Mesendoderm (in vitro differentiated cells): ENCODE measurements around the gene NRL.

Experiments used
- DNase-seq: peaks from one replicate; pipeline ENCODE4 v3.0.0; 2013
- H2AK5ac ChIP-seq: 2 replicates; pipeline ENCODE4 v1.6.1; 2013; ENCODE audit warnings: low read length, inconsistent platforms
- H2BK120ac ChIP-seq: 2 replicates; pipeline ENCODE4 v1.6.1; 2013; ENCODE audit warnings: low read depth, mild to moderate bottlenecking, low read length, moderate library complexity, mixed read lengths
- H2BK15ac ChIP-seq: replicated peaks from 2 replicates; pipeline ENCODE4 v1.6.1; 2013; ENCODE audit warnings: low read depth, mild to moderate bottlenecking, moderate library complexity
- H2BK5ac ChIP-seq: 2 replicates; pipeline ENCODE4 v1.6.1; 2013; ENCODE audit warnings: low read length, inconsistent platforms
- H3K18ac ChIP-seq: 2 replicates; pipeline ENCODE4 v1.6.1; 2013; ENCODE audit warnings: mild to moderate bottlenecking, low read length, mixed read lengths
- H3K23ac ChIP-seq: one replicate; pipeline ENCODE4 v1.6.1; 2013; ENCODE audit warnings: low read length
- H3K27ac ChIP-seq: 2 replicates; pipeline ENCODE4 v1.5.1; 2013; ENCODE audit warnings: low read depth, mild to moderate bottlenecking, inconsistent platforms, low read length, moderate library complexity
- H3K27me3 ChIP-seq: 2 replicates; pipeline ENCODE4 v1.6.1; 2013; ENCODE audit warnings: low read length, control low read depth, mild to moderate bottlenecking, inconsistent platforms; ENCODE audit not compliant: insufficient read depth, poor library complexity
- H3K36me3 ChIP-seq: 2 replicates; pipeline ENCODE4 v1.6.1; 2013; ENCODE audit warnings: low read length, inconsistent platforms; ENCODE audit not compliant: control insufficient read depth, insufficient read depth
- H3K4ac ChIP-seq: one replicate; pipeline ENCODE4 v1.6.1; 2013; ENCODE audit warnings: low read depth, mild to moderate bottlenecking, low read length, moderate library complexity
- H3K4me1 ChIP-seq: 2 replicates; pipeline ENCODE4 v1.6.1; 2013; ENCODE audit warnings: low read depth, low read length, inconsistent platforms; ENCODE audit not compliant: control insufficient read depth
- H3K4me2 ChIP-seq: 2 replicates; pipeline ENCODE4 v1.6.1; 2013; ENCODE audit warnings: low read length
- H3K4me3 ChIP-seq: 2 replicates; pipeline ENCODE4 v1.5.1; 2013; ENCODE audit warnings: mild to moderate bottlenecking, low read length
- H3K56ac ChIP-seq: one replicate; pipeline ENCODE4 v1.6.1; 2013; ENCODE audit warnings: low read length
- H3K79me1 ChIP-seq: 2 replicates; pipeline ENCODE4 v1.6.1; 2013; ENCODE audit warnings: low read length, inconsistent platforms
- H3K79me2 ChIP-seq: 2 replicates; pipeline ENCODE4 v1.6.1; 2013; ENCODE audit warnings: mild to moderate bottlenecking, low read length; ENCODE audit not compliant: control insufficient read depth, insufficient read depth
- H3K9ac ChIP-seq: 2 replicates; pipeline ENCODE4 v1.6.1; 2013; ENCODE audit warnings: low read length, inconsistent platforms
- H4K5ac ChIP-seq: one replicate; pipeline ENCODE4 v1.6.1; 2013; ENCODE audit warnings: low read length
- H4K8ac ChIP-seq: one replicate; pipeline ENCODE4 v1.6.1; 2013; ENCODE audit warnings: low read depth, mild to moderate bottlenecking, control low read depth, low read length, moderate library complexity
- WGBS: extraction: QIAGEN DNeasy Blood & Tissue Kit; methylation state at CpG from one replicate; pipeline ENCODE4 v1.1.7; 2013; ENCODE audit warnings: low lambda C conversion rate, missing lambda C conversion rate; ENCODE audit not compliant: insufficient coverage; ENCODE audit errors: extremely low coverage; 5-methylcytosine and 5-hydroxymethylcytosine counted together

Gene NRL

GRCh38 chr14:24077086-24077485 lies 37.7 kb downstream of the NRL start:
- no peak overlapping the region for H2BK120ac ChIP-seq
- H3K4me2 ChIP-seq = no peak overlapping the region
- H3K79me2 ChIP-seq = no peaks in the 10 kb centered on the region
- H3K79me1 ChIP-seq = no peaks in the 10 kb centered on the region
- no peak overlapping the region for H3K18ac ChIP-seq
- H3K4ac ChIP-seq = no peak overlapping the region
- no peak overlapping the region for H3K4me3 ChIP-seq
- no peak for DNase-seq
- H3K36me3 ChIP-seq = no peaks in the 10 kb centered on the region
- no peak overlapping the region for H3K56ac ChIP-seq
- WGBS = no CpG with 5 or more reads among the region's 23 CpGs
- H3K27ac ChIP-seq = no peak overlapping the region
- no peak overlapping the region for H2BK15ac ChIP-seq
- H4K8ac ChIP-seq = no peak overlapping the region
- no peak overlapping the region for H4K5ac ChIP-seq
- H3K23ac ChIP-seq = no peak overlapping the region
- peaks cover 6% of the 10 kb centered on the region for H3K4me1 ChIP-seq
- H3K27me3 ChIP-seq = no peaks in the 10 kb centered on the region
- no peak overlapping the region for H2BK5ac ChIP-seq
- H2AK5ac ChIP-seq = no peak overlapping the region
- H3K9ac ChIP-seq = no peak overlapping the region

- Histone ChIP-seq H2BK5ac (no peak overlapping the region), H3K56ac (no peak overlapping the region), H3K18ac (no peak overlapping the region), H4K5ac (no peak overlapping the region), H2BK120ac (no peak overlapping the region), H3K4me3 (no peak overlapping the region), H4K8ac (no peak overlapping the region), H2AK5ac (no peak overlapping the region), H3K36me3 (no peaks in the 10 kb centered on the region), H3K4me1 (peaks cover 2% of the 10 kb centered on the region), H3K79me1 (no peaks in the 10 kb centered on the region), H3K4me2 (no peak overlapping the region), H2BK15ac (no peak overlapping the region), H3K79me2 (no peaks in the 10 kb centered on the region), H3K27me3 (no peaks in the 10 kb centered on the region), H3K9ac (no peak overlapping the region), H3K27ac (no peak overlapping the region), H3K4ac (no peak overlapping the region), H3K23ac (no peak overlapping the region)
- DNase-seq = no peak
- no CpG with 5 or more reads among the region's 10 CpGs for WGBS
Measured at GRCh38 chr14:24076302-24076601, 38.5 kb downstream of the NRL start.

- H3K27me3 ChIP-seq = no peaks in the 10 kb centered on the region
- no peak overlapping the region for H3K9ac ChIP-seq
- WGBS = no CpG with 5 or more reads among the region's 11 CpGs
- H3K4me1 ChIP-seq = peaks cover 2% of the 10 kb centered on the region
- H4K5ac ChIP-seq = no peak overlapping the region
- H2BK120ac ChIP-seq = no peak overlapping the region
- H3K79me1 ChIP-seq = no peaks in the 10 kb centered on the region
- H3K4ac ChIP-seq = no peak overlapping the region
- H3K36me3 ChIP-seq = no peaks in the 10 kb centered on the region
- H3K56ac ChIP-seq = no peak overlapping the region
- H2BK15ac ChIP-seq = no peak overlapping the region
- H3K23ac ChIP-seq = no peak overlapping the region
- no peak for DNase-seq
- H3K79me2 ChIP-seq = no peaks in the 10 kb centered on the region
- no peak overlapping the region for H4K8ac ChIP-seq
- no peak overlapping the region for H2BK5ac ChIP-seq
- H2AK5ac ChIP-seq = no peak overlapping the region
- no peak overlapping the region for H3K27ac ChIP-seq
- no peak overlapping the region for H3K4me2 ChIP-seq
- no peak overlapping the region for H3K18ac ChIP-seq
- no peak overlapping the region for H3K4me3 ChIP-seq
Measured at GRCh38 chr14:24075485-24076301, 39.1 kb downstream of the NRL start.

- Histone ChIP-seq H3K27me3 (no peaks in the 10 kb centered on the region), H3K4me1 (no peaks in the 10 kb centered on the region), H3K79me1 (no peaks in the 10 kb centered on the region), H3K56ac (no peak overlapping the region), H3K27ac (no peak overlapping the region), H2BK15ac (no peak overlapping the region), H3K23ac (no peak overlapping the region), H3K18ac (no peak overlapping the region), H3K79me2 (no peaks in the 10 kb centered on the region), H2AK5ac (no peak overlapping the region), H3K36me3 (no peaks in the 10 kb centered on the region), H3K9ac (no peak overlapping the region), H3K4ac (no peak overlapping the region), H3K4me3 (no peak overlapping the region), H2BK120ac (no peak overlapping the region), H3K4me2 (no peak overlapping the region), H2BK5ac (no peak overlapping the region), H4K5ac (no peak overlapping the region), H4K8ac (no peak overlapping the region)
- no CpG with 5 or more reads among the region's 11 CpGs for WGBS
- DNase-seq = no peak
Measured at GRCh38 chr14:24074625-24075484, 39.9 kb downstream of the NRL start.

- H3K4ac ChIP-seq = no peak overlapping the region
- H3K4me3 ChIP-seq = no peak overlapping the region
- WGBS = no CpG with 5 or more reads among the region's 26 CpGs
- no peak overlapping the region for H2BK15ac ChIP-seq
- no peaks in the 10 kb centered on the region for H3K79me2 ChIP-seq
- H3K36me3 ChIP-seq = no peaks in the 10 kb centered on the region
- H3K9ac ChIP-seq = no peak overlapping the region
- no peak overlapping the region for H4K5ac ChIP-seq
- no peak for DNase-seq
- H3K27me3 ChIP-seq = no peaks in the 10 kb centered on the region
- H2BK5ac ChIP-seq = no peak overlapping the region
- no peak overlapping the region for H4K8ac ChIP-seq
- no peak overlapping the region for H3K4me2 ChIP-seq
- no peak overlapping the region for H3K18ac ChIP-seq
- H2BK120ac ChIP-seq = no peak overlapping the region
- H3K79me1 ChIP-seq = no peaks in the 10 kb centered on the region
- H3K56ac ChIP-seq = no peak overlapping the region
- H3K4me1 ChIP-seq = no peaks in the 10 kb centered on the region
- no peak overlapping the region for H3K23ac ChIP-seq
- H3K27ac ChIP-seq = no peak overlapping the region
- no peak overlapping the region for H2AK5ac ChIP-seq
Measured at GRCh38 chr14:24072881-24073877, 41.6 kb downstream of the NRL start.
